Pancreas (tissue), 10 donors: ENCODE results near the gene FOXM1. TPM values are rescaled to one million over a fixed set of nuclear protein-coding genes. Genes with fewer than 3 reads are reported as not detected.

ENCODE experiments used
- ATAC-seq, 4 donors: fragments of 200-7000 bp; cut with Tn5 transposase; one replicate each; pipeline versions ENCODE4 v1.8.0 to v1.9.1; 2020; ENCODE audit warnings: mild to moderate bottlenecking in 4 of 4, moderate library complexity in 4 of 4
- DNase-seq, 6 donors: peaks; one replicate each; pipeline ENCODE4 v3.0.0-alpha.2; 2020
- FAIRE-seq: peaks from 2 replicates; lab custom pipeline; 2012; peaks lifted over from hg19 to GRCh38; lab: Jason Lieb, UNC
- H3K27ac ChIP-seq, 4 donors: fragments of 200-600 bp; sonication (generic); 1 replicate in 3 of 4; 2 replicates in 1 of 4; pipeline versions ENCODE4 v1.5.0 to v1.8.0; 2020
- H3K27me3 ChIP-seq, 4 donors: fragments of 200-600 bp; one replicate each; pipeline ENCODE4 v1.8.0; 2021
- H3K36me3 ChIP-seq, 3 donors: fragments of 200-600 bp; sonication (generic) in 1 of 3; one replicate each; pipeline versions ENCODE4 v1.5.0 to v1.8.0; 2020 to 2021
- H3K4me1 ChIP-seq, 3 donors: fragments of 200-600 bp; one replicate each; pipeline ENCODE4 v1.8.0; 2021
- H3K4me3 ChIP-seq, 4 donors: fragments of 200-600 bp; sonication (generic) in 2 of 4; one replicate each; pipeline versions ENCODE4 v1.5.0 to v1.8.0; 2020 to 2021
- H3K9me3 ChIP-seq, 4 donors: fragments of 200-600 bp; one replicate each; pipeline ENCODE4 v1.8.0; 2021
- WGBS, 2 donors: extraction: QIAGEN DNeasy Blood & Tissue Kit; methylation state at CpG; one replicate each; pipeline ENCODE4 v1.1.7; 2013; 5-methylcytosine and 5-hydroxymethylcytosine counted together
- intact Hi-C, 3 donors: fragments of 100-400 bp; cut with DNase I; formaldehyde crosslinking; loops; one replicate each; pipeline versions ENCODE4 v1.11.1 to v1.14.2; 2022
- polyA plus RNA-seq, 2 donors: library from polyadenylated mRNA; stranded (reverse); fragments of 200-250 nt; gene quantifications; one replicate each; pipeline ENCODE4 v1.2.3, GENCODE V29; 2013
- total RNA-seq, 6 donors: library from RNA; stranded (reverse); fragmentation: NEBNext Ultra II Directional in 4 of 6; extraction: Animal tissue kit (Norgen Biotek cat#: 25700) in 4 of 6; gene quantifications; one replicate each; pipeline versions ENCODE4 v1.2.1 to v1.2.4, GENCODE V29; 2021 to 2023
- TF ChIP-seq, protein P1 (sequence below), 4 donors: fragments of 200-600 bp; sonication (generic) in 3 of 4; IDR thresholded peaks; one replicate each; pipeline versions ENCODE4 v1.5.0 to v1.8.0; 2021; ENCODE audit warnings: antibody characterized with exemption in 4 of 4
- donor health status: healthy with polysubstance abuse.
- donor health status: DM: no; HTN: no; CAD: no; lungs with moderate emphysema.
- donor health status: DM: no; HTN: no; CAD: no.
- donor health status: control.
- donor health status: control.
- donor health status: Bipolar disorder and iron deficiency.
- donor health status: DM: yes; HTN: yes; CAD: no.
- donor health status: DM: no; HTN: no; CAD: no.
- donor health status: DM: no; HTN: no; CAD: no.
- donor health status: DM: yes; HTN: yes; CAD: no.

FOXM1 gene
- total and polyA plus RNA-seq, 8 donors = 0.12 to 1.5 (median 0.60) TPM; not detected in 1

GRCh38 chr12:2832550-2833127 lies 44.3 kb downstream of the FOXM1 start:
- WGBS, 2 donors = 68 to 70% methylated on average over 6 of the region's 6 CpGs
- H3K27me3 ChIP-seq = no peaks in the 10 kb centered on the region
- no peak overlapping the region for H3K27ac ChIP-seq
- intact Hi-C loops = no loop called here
- ATAC-seq (no peak), DNase-seq (no peak), FAIRE-seq (no peak)
- peaks cover 0 to 6% (median 0%) of the 10 kb centered on the region in 3 donors for H3K36me3 ChIP-seq
- H3K9me3 ChIP-seq = no peaks in the 10 kb centered on the region
- no peak overlapping the region for H3K4me3 ChIP-seq
- TF ChIP-seq, protein P1, sequence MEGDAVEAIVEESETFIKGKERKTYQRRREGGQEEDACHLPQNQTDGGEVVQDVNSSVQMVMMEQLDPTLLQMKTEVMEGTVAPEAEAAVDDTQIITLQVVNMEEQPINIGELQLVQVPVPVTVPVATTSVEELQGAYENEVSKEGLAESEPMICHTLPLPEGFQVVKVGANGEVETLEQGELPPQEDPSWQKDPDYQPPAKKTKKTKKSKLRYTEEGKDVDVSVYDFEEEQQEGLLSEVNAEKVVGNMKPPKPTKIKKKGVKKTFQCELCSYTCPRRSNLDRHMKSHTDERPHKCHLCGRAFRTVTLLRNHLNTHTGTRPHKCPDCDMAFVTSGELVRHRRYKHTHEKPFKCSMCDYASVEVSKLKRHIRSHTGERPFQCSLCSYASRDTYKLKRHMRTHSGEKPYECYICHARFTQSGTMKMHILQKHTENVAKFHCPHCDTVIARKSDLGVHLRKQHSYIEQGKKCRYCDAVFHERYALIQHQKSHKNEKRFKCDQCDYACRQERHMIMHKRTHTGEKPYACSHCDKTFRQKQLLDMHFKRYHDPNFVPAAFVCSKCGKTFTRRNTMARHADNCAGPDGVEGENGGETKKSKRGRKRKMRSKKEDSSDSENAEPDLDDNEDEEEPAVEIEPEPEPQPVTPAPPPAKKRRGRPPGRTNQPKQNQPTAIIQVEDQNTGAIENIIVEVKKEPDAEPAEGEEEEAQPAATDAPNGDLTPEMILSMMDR (IDR thresholded peaks at IDR 0.05) = no peak
- H3K4me1 ChIP-seq = no peaks in the 10 kb centered on the region

- ATAC-seq = no peak
- peaks cover 6 to 38% (median 14%) of the 10 kb centered on the region in 3 donors for H3K36me3 ChIP-seq
- no peaks in the 10 kb centered on the region for H3K9me3 ChIP-seq
- H3K4me1 ChIP-seq = no peaks in the 10 kb centered on the region
- TF ChIP-seq, protein P1 (IDR thresholded peaks at IDR 0.05) = no peak
- 91% methylated on average over 6 of the region's 6 CpGs for WGBS, 2 donors
- intact Hi-C loops = no loop called here
- no peak for DNase-seq
- no peak overlapping the region for H3K4me3 ChIP-seq
- H3K27me3 ChIP-seq = no peaks in the 10 kb centered on the region
- no peak overlapping the region for H3K27ac ChIP-seq
- no peak for FAIRE-seq
These were observed 47.7 kb downstream of the FOXM1 start for GRCh38 chr12:2829275-2829674.

- WGBS, 2 donors = 89 to 90% methylated on average over 14 of the region's 14 CpGs
- no peak overlapping the region for H3K27ac ChIP-seq
- intact Hi-C loops = no loop called here
- FAIRE-seq (no peak), ATAC-seq (no peak), DNase-seq (no peak)
- no peak overlapping the region for H3K4me3 ChIP-seq
- H3K9me3 ChIP-seq = no peaks in the 10 kb centered on the region
- H3K27me3 ChIP-seq = no peaks in the 10 kb centered on the region
- H3K4me1 ChIP-seq = no peaks in the 10 kb centered on the region
- TF ChIP-seq, protein P1 (IDR thresholded peaks at IDR 0.05) = no peak
- H3K36me3 ChIP-seq = peaks cover 6 to 61% (median 22%) of the 10 kb centered on the region in 3 donors
These were observed 50.1 kb downstream of the FOXM1 start for GRCh38 chr12:2826721-2827515.

- Histone ChIP-seq H3K27ac (no peak overlapping the region), H3K27me3 (no peaks in the 10 kb centered on the region), H3K9me3 (no peaks in the 10 kb centered on the region), H3K4me1 (no peaks in the 10 kb centered on the region), H3K4me3 (no peak overlapping the region), H3K36me3 (peaks cover 6 to 69% (median 29%) of the 10 kb centered on the region in 3 donors)
- DNase-seq (no peak), ATAC-seq (no peak), FAIRE-seq (no peak)
- intact Hi-C loops = no loop called here
- WGBS, 2 donors = 93 to 99% methylated on average over 3 of the region's 3 CpGs
- TF ChIP-seq, protein P1 (IDR thresholded peaks at IDR 0.05) = no peak
These were observed 50.9 kb downstream of the FOXM1 start for GRCh38 chr12:2826036-2826435.

GRCh38 chr12:2825132-2825531 lies 51.8 kb downstream of the FOXM1 start:
- no peak overlapping the region for H3K4me3 ChIP-seq
- no peak overlapping the region for H3K27ac ChIP-seq
- no peaks in the 10 kb centered on the region for H3K9me3 ChIP-seq
- H3K36me3 ChIP-seq = peaks cover 9 to 75% (median 33%) of the 10 kb centered on the region in 3 donors
- ATAC-seq (no peak), FAIRE-seq (no peak), DNase-seq (no peak)
- no peaks in the 10 kb centered on the region for H3K27me3 ChIP-seq
- 76 to 83% methylated on average over 4 of the region's 4 CpGs for WGBS, 2 donors
- intact Hi-C loops = no loop called here
- H3K4me1 ChIP-seq = no peaks in the 10 kb centered on the region
- TF ChIP-seq, protein P1 (IDR thresholded peaks at IDR 0.05) = no peak
